Stimulated activated CD4-positive, alpha-beta T cell treated with anti-CD3 and anti-CD28 coated beads, TNF-alpha, amount 100 ng/mL, for 24 hours (primary cell): Measurements from ENCODE around the gene STK32B.
"Not testable (repeated sequence)": the region's sequence is repeated elsewhere in the genome, so short reads cannot be mapped to it uniquely, and the experiment has no call there.

Experiments
- DNase-seq, 3 experiments: peaks; one replicate each; pipeline ENCODE4 v3.0.0-alpha.2; 2020; ENCODE audit warnings: low read depth in 3 of 3

Gene STK32B

GRCh38 chr4:5160668-5161067 lies 109.4 kb downstream of the STK32B start:
- no peak for DNase-seq

- no peak for DNase-seq
Measured at GRCh38 chr4:5162909-5163508, 111.7 kb downstream of the STK32B start.

- no peak for DNase-seq
Measured at GRCh38 chr4:5164221-5164912, 113.1 kb downstream of the STK32B start.

- DNase-seq: no peak
Measured at GRCh38 chr4:5165420-5166369, 114.4 kb downstream of the STK32B start.

- DNase-seq: no peak
Measured at GRCh38 chr4:5166377-5166776, 115.1 kb downstream of the STK32B start.

GRCh38 chr4:5168891-5169290 lies 117.6 kb downstream of the STK32B start:
- DNase-seq: no peak

GRCh38 chr4:5175836-5176235 lies 124.6 kb downstream of the STK32B start:
- not testable (repeated sequence) for DNase-seq

- no peak for DNase-seq
Measured at GRCh38 chr4:5184606-5185005, 133.3 kb downstream of the STK32B start.

- DNase-seq: no peak
Measured at GRCh38 chr4:5185551-5185950, 134.3 kb downstream of the STK32B start.

GRCh38 chr4:5186271-5187064 lies 135.2 kb downstream of the STK32B start:
- DNase-seq: no peak

- no peak for DNase-seq
Measured at GRCh38 chr4:5188130-5188529, 136.8 kb downstream of the STK32B start.

GRCh38 chr4:5191831-5192230 lies 140.6 kb downstream of the STK32B start:
- DNase-seq: no peak

GRCh38 chr4:5192271-5192670 lies 141.0 kb downstream of the STK32B start:
- no peak for DNase-seq

- DNase-seq: no peak
Measured at GRCh38 chr4:5192678-5193077, 141.4 kb downstream of the STK32B start.

GRCh38 chr4:5198656-5199541 lies 147.6 kb downstream of the STK32B start:
- DNase-seq: no peak

GRCh38 chr4:5199912-5200311 lies 148.6 kb downstream of the STK32B start:
- no peak for DNase-seq

- no peak for DNase-seq
Measured at GRCh38 chr4:5200513-5200912, 149.2 kb downstream of the STK32B start.

- DNase-seq: no peak
Measured at GRCh38 chr4:5203309-5203992, 152.2 kb downstream of the STK32B start.

GRCh38 chr4:5203993-5204310 lies 152.7 kb downstream of the STK32B start:
- no peak for DNase-seq

GRCh38 chr4:5204781-5205180 lies 153.5 kb downstream of the STK32B start:
- no peak for DNase-seq
